Aorta (tissue), 5 donors: ENCODE data around the gene TNNI3K. TPM values are rescaled to one million over a fixed set of nuclear protein-coding genes. Genes with fewer than 3 reads are reported as not detected.

ENCODE experiments used
- ATAC-seq: fragments of 200-7000 bp; cut with Tn5 transposase; one replicate; pipeline ENCODE4 v1.9.1; 2022; ENCODE audit warnings: moderate library complexity; ENCODE audit not compliant: low FRiP score
- DNase-seq, 2 donors: peaks; one replicate each; pipeline ENCODE4 v3.0.0-alpha.2; 2020
- H3K27ac ChIP-seq, 2 donors: one replicate each; pipeline ENCODE4 v1.5.1; 2013; ENCODE audit warnings: low read length in 2 of 2, mild to moderate bottlenecking in 2 of 2, moderate library complexity in 2 of 2, control low read depth in 1 of 2, inconsistent platforms in 1 of 2, low read depth in 1 of 2
- H3K27me3 ChIP-seq, 2 donors: one replicate each; pipeline ENCODE4 v1.6.1; 2013; ENCODE audit warnings: control low read depth in 1 of 2, low read length in 1 of 2, mild to moderate bottlenecking in 1 of 2, moderate library complexity in 1 of 2; ENCODE audit not compliant: insufficient read depth in 2 of 2, control insufficient read depth in 1 of 2
- H3K36me3 ChIP-seq, 2 donors: one replicate each; pipeline ENCODE4 v1.6.1; 2013; ENCODE audit warnings: control low read depth in 1 of 2, low read length in 1 of 2, mild to moderate bottlenecking in 1 of 2; ENCODE audit not compliant: insufficient read depth in 2 of 2, control insufficient read depth in 1 of 2
- H3K4me1 ChIP-seq, 2 donors: one replicate each; pipeline ENCODE4 v1.6.1; 2013; ENCODE audit warnings: low read length in 2 of 2, control low read depth in 1 of 2, mild to moderate bottlenecking in 1 of 2, moderate library complexity in 1 of 2; ENCODE audit not compliant: insufficient read depth in 2 of 2, control insufficient read depth in 1 of 2
- H3K4me3 ChIP-seq, 2 donors: one replicate each; pipeline ENCODE4 v1.5.1; 2013; ENCODE audit warnings: low read length in 2 of 2, control low read depth in 1 of 2, mild to moderate bottlenecking in 1 of 2
- H3K9me3 ChIP-seq: one replicate; pipeline ENCODE4 v1.6.1; 2013; ENCODE audit warnings: mild to moderate bottlenecking, low read length; ENCODE audit not compliant: control insufficient read depth
- WGBS, 2 donors: extraction: QIAGEN DNeasy Blood & Tissue Kit; methylation state at CpG; one replicate each; pipeline ENCODE4 v1.1.7; 2013; 5-methylcytosine and 5-hydroxymethylcytosine counted together
- intact Hi-C, 2 donors: fragments of 100-400 bp; cut with DNase I; formaldehyde crosslinking; loops; one replicate each; pipeline versions ENCODE4 v1.14.2 to v1.15.0; 2022
- polyA plus RNA-seq, 2 donors: library from polyadenylated mRNA; stranded (reverse); fragments of 200-250 nt; gene quantifications; one replicate each; pipeline ENCODE4 v1.2.3, GENCODE V29; 2013
- total RNA-seq, 2 donors: library from RNA; stranded (reverse); fragmentation: NEBNext Ultra II Directional; extraction: Animal tissue kit (Norgen Biotek cat#: 25700); gene quantifications; one replicate each; pipeline ENCODE4 v1.2.1, GENCODE V29; 2021
- donor health status: healthy with polysubstance abuse.
- donor health status: Bipolar disorder and iron deficiency.
- donor health status: DM: no; HTN: no; CAD: no.
- donor health status: DM: no; HTN: no; CAD: no.
- donor health status: DM: yes; HTN: yes; CAD: no.

TNNI3K gene
- total and polyA plus RNA-seq, 4 donors, result 2.8 to 4.2 TPM; not detected in 2

- no peaks in the 10 kb centered on the region for H3K9me3 ChIP-seq
- H3K36me3 ChIP-seq, result no peaks in the 10 kb centered on the region
- H3K27ac ChIP-seq, result no peak overlapping the region
- H3K4me3 ChIP-seq, result no peak overlapping the region
- no peaks in the 10 kb centered on the region for H3K4me1 ChIP-seq
- no peaks in the 10 kb centered on the region for H3K27me3 ChIP-seq
- intact Hi-C loops, result no loop called here
- ATAC-seq (no peak), DNase-seq (no peak)
- 85 to 88% methylated on average over 2 of the region's 2 CpGs for WGBS, 2 donors
Measured at GRCh38 chr1:74584185-74584584, 349.0 kb downstream of the TNNI3K start.

DNA sequence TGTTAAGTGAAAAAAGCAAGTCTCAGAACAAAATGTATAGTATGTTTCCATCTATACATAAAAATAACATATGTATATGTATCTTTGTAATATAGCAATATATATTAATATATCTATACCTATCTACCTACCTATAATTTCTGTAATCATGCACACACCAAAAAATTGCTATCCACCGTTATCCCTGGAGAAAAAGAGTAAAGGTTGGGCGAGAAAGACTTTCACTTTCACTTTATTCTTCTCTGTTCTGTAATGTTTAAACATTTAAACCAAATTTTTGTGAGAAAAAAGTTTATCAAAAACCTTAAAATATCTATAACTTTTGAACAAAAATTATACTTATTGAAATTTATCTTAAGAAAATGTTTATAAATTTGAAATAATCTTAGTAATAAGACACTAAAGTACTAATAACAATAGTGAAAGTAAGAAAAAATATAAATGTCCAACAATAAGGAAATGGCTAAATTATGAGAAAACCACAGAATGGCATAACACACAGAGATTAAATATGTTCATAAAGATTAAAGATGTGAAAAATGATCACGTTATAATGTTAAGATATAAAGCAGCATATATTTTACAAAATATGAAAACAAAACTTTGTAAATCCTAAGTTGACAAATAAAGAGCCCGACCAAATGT is 351.2 kb downstream of the TNNI3K start:
- DNase-seq (no peak), ATAC-seq (no peak)
- intact Hi-C loops, result no loop called here
- Histone ChIP-seq H3K27me3 (no peaks in the 10 kb centered on the region), H3K27ac (no peak overlapping the region), H3K4me1 (no peaks in the 10 kb centered on the region), H3K9me3 (no peaks in the 10 kb centered on the region), H3K4me3 (no peak overlapping the region), H3K36me3 (no peaks in the 10 kb centered on the region)
- 77 to 78% methylated on average over 4 of the region's 4 CpGs for WGBS, 2 donors

GRCh38 chr1:74587888-74588287 is 352.7 kb downstream of the TNNI3K start:
- WGBS, 2 donors, result 91 to 92% methylated on average over 2 of the region's 2 CpGs
- Histone ChIP-seq H3K27me3 (no peaks in the 10 kb centered on the region), H3K4me1 (no peaks in the 10 kb centered on the region), H3K36me3 (no peaks in the 10 kb centered on the region), H3K9me3 (no peaks in the 10 kb centered on the region), H3K4me3 (no peak overlapping the region), H3K27ac (no peak overlapping the region)
- ATAC-seq (no peak), DNase-seq (no peak)
- intact Hi-C loops, result no loop called here

DNA sequence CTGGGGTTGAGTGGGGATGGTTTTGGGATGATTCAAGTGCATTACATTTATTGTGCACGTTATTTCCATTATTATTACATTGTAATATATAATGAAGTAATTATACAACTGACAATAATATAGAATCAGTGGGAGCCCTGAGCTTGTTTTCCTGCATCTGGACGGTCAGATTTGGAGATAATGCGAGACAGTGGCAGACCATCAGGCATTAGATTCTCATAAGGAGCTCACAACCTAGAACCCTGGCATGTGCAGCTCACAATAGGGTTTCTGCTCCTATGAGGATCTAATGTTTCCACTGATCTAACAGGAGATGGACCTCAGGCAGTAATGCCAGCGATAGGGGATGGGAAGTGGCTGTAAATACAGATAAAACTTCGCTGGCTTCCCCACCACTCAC is 355.1 kb downstream of the TNNI3K start:
- H3K36me3 ChIP-seq, result no peaks in the 10 kb centered on the region
- ATAC-seq (no peak), DNase-seq (no peak)
- H3K4me1 ChIP-seq, result no peaks in the 10 kb centered on the region
- no peaks in the 10 kb centered on the region for H3K27me3 ChIP-seq
- H3K9me3 ChIP-seq, result no peaks in the 10 kb centered on the region
- no peak overlapping the region for H3K27ac ChIP-seq
- WGBS, 2 donors, result 75 to 80% methylated on average over 5 of the region's 5 CpGs
- no peak overlapping the region for H3K4me3 ChIP-seq
- intact Hi-C loops, result no loop called here

DNA sequence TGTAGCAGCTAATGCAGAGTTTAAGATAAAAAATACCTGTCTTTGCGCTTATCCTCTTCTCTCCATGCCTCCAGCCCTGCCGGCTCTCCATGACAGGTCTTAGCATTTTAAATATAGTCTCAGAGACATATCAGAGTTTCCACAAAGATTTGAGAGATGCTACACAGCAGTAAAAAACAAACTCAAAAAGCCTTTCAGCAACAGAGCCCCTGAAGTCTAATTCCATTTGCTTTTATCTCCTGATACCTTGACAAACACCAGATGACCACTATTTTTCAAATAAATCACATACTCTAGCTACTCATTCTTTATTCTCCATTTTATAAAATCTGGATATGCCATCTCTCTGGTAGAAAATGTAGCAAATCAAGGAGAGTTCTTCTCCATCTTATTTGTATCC is 356.8 kb downstream of the TNNI3K start:
- ATAC-seq (no peak), DNase-seq (no peak)
- Histone ChIP-seq H3K27me3 (no peaks in the 10 kb centered on the region), H3K36me3 (no peaks in the 10 kb centered on the region), H3K9me3 (no peaks in the 10 kb centered on the region), H3K27ac (no peak overlapping the region), H3K4me1 (no peaks in the 10 kb centered on the region), H3K4me3 (no peak overlapping the region)
- WGBS, 2 donors, result 67 to 78% methylated on average over 2 of the region's 2 CpGs
- intact Hi-C loops, result no loop called here

- H3K4me1 ChIP-seq, result no peaks in the 10 kb centered on the region
- ATAC-seq (no peak), DNase-seq (no peak)
- H3K27me3 ChIP-seq, result no peaks in the 10 kb centered on the region
- 60 to 71% methylated on average over 5 of the region's 5 CpGs for WGBS, 2 donors
- intact Hi-C loops, result no loop called here
- H3K9me3 ChIP-seq, result no peaks in the 10 kb centered on the region
- no peaks in the 10 kb centered on the region for H3K36me3 ChIP-seq
- no peak overlapping the region for H3K4me3 ChIP-seq
- H3K27ac ChIP-seq, result no peak overlapping the region
Measured at GRCh38 chr1:74592580-74593355, 357.6 kb downstream of the TNNI3K start.

Other genes with a start within 250 kb of the TNNI3K start
- gene LRRIQ3, start 37.2 kb upstream of the TNNI3K start, total RNA-seq, result under 1 TPM; 0.36 to 0.81 TPM
- gene LRRIQ3, start 37.2 kb upstream of the TNNI3K start, polyA plus RNA-seq, result under 1 TPM; 0.50 to 0.59 TPM
- 10 to 100 TPM; 16.4 to 19.7 TPM for gene FPGT, start 37.1 kb upstream of the TNNI3K start, total RNA-seq
- 1 to 10 TPM; 6.1 to 9.9 TPM for gene FPGT, start 37.1 kb upstream of the TNNI3K start, polyA plus RNA-seq